Measurements from ENCODE around the gene PARS2. TPM values are rescaled to one million over a fixed set of nuclear protein-coding genes. Genes with fewer than 3 reads are reported as not detected.

Gene PARS2
- total and polyA plus RNA-seq, 2 experiments from 2014 or later: 5.9 to 13.6 TPM

GRCh38 chr1:54809496-54810074 is 45.3 kb upstream of the PARS2 start:
- Mint-ChIP-seq H3K4me1 (peaks cover 28% of the 10 kb centered on the region), H3K27me3 (ENCODE audit: insufficient read depth, low read depth, poor library complexity) (peaks cover 18% of the 10 kb centered on the region), H3K4me3 (no peak overlapping the region), H3K9me3 (no peaks in the 10 kb centered on the region), H3K27ac (no peak overlapping the region), H3K36me3 (ENCODE audit: low read depth) (no peaks in the 10 kb centered on the region)
- H3F3A ChIP-seq (replicated peaks; ENCODE audit: low read depth): no peaks in the 10 kb centered on the region; the same call in 1 of the 2 replicates
- H3K4me3 ChIP-seq: no peak overlapping the region
- H3K4me1 ChIP-seq (ENCODE audit: insufficient read depth): peaks cover 16% of the 10 kb centered on the region
- H3K27me3 ChIP-seq (ENCODE audit: insufficient read depth): no peaks in the 10 kb centered on the region
- TF ChIP-seq STAT1 (IDR thresholded peaks at IDR 0.05; ENCODE audit: unreplicated experiment): no peak
- no peak for TF ChIP-seq ZNF462 (CRISPR knock-in tag; IDR thresholded peaks at IDR 0.05)
- TF ChIP-seq CREB1 (CRISPR knock-in tag; IDR thresholded peaks at IDR 0.05; ENCODE audit: low read depth): no peak
- TF ChIP-seq, protein P1, sequence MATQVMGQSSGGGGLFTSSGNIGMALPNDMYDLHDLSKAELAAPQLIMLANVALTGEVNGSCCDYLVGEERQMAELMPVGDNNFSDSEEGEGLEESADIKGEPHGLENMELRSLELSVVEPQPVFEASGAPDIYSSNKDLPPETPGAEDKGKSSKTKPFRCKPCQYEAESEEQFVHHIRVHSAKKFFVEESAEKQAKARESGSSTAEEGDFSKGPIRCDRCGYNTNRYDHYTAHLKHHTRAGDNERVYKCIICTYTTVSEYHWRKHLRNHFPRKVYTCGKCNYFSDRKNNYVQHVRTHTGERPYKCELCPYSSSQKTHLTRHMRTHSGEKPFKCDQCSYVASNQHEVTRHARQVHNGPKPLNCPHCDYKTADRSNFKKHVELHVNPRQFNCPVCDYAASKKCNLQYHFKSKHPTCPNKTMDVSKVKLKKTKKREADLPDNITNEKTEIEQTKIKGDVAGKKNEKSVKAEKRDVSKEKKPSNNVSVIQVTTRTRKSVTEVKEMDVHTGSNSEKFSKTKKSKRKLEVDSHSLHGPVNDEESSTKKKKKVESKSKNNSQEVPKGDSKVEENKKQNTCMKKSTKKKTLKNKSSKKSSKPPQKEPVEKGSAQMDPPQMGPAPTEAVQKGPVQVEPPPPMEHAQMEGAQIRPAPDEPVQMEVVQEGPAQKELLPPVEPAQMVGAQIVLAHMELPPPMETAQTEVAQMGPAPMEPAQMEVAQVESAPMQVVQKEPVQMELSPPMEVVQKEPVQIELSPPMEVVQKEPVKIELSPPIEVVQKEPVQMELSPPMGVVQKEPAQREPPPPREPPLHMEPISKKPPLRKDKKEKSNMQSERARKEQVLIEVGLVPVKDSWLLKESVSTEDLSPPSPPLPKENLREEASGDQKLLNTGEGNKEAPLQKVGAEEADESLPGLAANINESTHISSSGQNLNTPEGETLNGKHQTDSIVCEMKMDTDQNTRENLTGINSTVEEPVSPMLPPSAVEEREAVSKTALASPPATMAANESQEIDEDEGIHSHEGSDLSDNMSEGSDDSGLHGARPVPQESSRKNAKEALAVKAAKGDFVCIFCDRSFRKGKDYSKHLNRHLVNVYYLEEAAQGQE (IDR thresholded peaks at IDR 0.05; ENCODE audit: unreplicated experiment): no peak
- no peak for TF ChIP-seq JUNB (IDR thresholded peaks at IDR 0.05; ENCODE audit: unreplicated experiment)
- TF ChIP-seq ZNF331 (CRISPR knock-in tag; IDR thresholded peaks at IDR 0.05; ENCODE audit: low read depth): no peak
- TF ChIP-seq EZH2 (IDR thresholded peaks at IDR 0.05; ENCODE audit: low read depth, unreplicated experiment): no peak
- TF ChIP-seq, protein P2, sequence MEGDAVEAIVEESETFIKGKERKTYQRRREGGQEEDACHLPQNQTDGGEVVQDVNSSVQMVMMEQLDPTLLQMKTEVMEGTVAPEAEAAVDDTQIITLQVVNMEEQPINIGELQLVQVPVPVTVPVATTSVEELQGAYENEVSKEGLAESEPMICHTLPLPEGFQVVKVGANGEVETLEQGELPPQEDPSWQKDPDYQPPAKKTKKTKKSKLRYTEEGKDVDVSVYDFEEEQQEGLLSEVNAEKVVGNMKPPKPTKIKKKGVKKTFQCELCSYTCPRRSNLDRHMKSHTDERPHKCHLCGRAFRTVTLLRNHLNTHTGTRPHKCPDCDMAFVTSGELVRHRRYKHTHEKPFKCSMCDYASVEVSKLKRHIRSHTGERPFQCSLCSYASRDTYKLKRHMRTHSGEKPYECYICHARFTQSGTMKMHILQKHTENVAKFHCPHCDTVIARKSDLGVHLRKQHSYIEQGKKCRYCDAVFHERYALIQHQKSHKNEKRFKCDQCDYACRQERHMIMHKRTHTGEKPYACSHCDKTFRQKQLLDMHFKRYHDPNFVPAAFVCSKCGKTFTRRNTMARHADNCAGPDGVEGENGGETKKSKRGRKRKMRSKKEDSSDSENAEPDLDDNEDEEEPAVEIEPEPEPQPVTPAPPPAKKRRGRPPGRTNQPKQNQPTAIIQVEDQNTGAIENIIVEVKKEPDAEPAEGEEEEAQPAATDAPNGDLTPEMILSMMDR (conservative IDR thresholded peaks at IDR 0.05; ENCODE audit: low read depth in 2 of 2): no peak
- TF ChIP-seq POLR2AphosphoS5 (IDR thresholded peaks at IDR 0.05; ENCODE audit: low read depth): no peak
- no peaks in the 10 kb centered on the region for H3K36me3 ChIP-seq (ENCODE audit: insufficient read depth)
- ATAC-seq: no peak
- no peaks in the 10 kb centered on the region for H4K20me1 ChIP-seq (replicated peaks; ENCODE audit: insufficient read depth)
- no peaks in the 10 kb centered on the region; the same call in 1 of the 2 replicates for H3K9me2 ChIP-seq (ENCODE audit: insufficient read depth)
- no peak for DNase-seq (ENCODE audit: low spot score)
- H3K79me2 ChIP-seq (replicated peaks; ENCODE audit: insufficient read depth): no peaks in the 10 kb centered on the region
- no peak overlapping the region for H2AFZ ChIP-seq
- H3K27ac ChIP-seq (ENCODE audit: low read depth): no peak overlapping the region
- H3K4me2 ChIP-seq: no peak overlapping the region

Data from GM23338 (cell line).